Suprapubic skin (tissue), 4 donors: Measurements from ENCODE around the gene SPTAN1.

Source experiments
- EP300 ChIP-seq: sonication (generic); formaldehyde crosslinking; IDR thresholded peaks from one replicate; pipeline ENCODE4 v1.6.1; 2017; ENCODE audit warnings: antibody characterized with exemption
- POLR2A ChIP-seq, 2 donors: fragments of 450-650 bp; IDR thresholded peaks; one replicate each; pipeline ENCODE4 v1.6.1; 2017; ENCODE audit warnings: antibody characterized with exemption in 2 of 2, mild to moderate bottlenecking in 2 of 2, moderate library complexity in 2 of 2
- POLR2AphosphoS5 ChIP-seq, 3 donors: sonication (generic); formaldehyde crosslinking; IDR thresholded peaks; one replicate each; pipeline ENCODE4 v1.6.1; 2017; ENCODE audit warnings: antibody characterized with exemption in 3 of 3
- TF ChIP-seq, protein P1 (sequence below), 2 donors: fragments of 200-600 bp in 1 of 2; fragments of 450-650 bp in 1 of 2; sonication (generic) in 1 of 2; IDR thresholded peaks; one replicate each; pipeline ENCODE4 v1.5.1; 2016 to 2019; ENCODE audit warnings: antibody characterized with exemption in 2 of 2, mild to moderate bottlenecking in 1 of 2, moderate library complexity in 1 of 2

DNA sequence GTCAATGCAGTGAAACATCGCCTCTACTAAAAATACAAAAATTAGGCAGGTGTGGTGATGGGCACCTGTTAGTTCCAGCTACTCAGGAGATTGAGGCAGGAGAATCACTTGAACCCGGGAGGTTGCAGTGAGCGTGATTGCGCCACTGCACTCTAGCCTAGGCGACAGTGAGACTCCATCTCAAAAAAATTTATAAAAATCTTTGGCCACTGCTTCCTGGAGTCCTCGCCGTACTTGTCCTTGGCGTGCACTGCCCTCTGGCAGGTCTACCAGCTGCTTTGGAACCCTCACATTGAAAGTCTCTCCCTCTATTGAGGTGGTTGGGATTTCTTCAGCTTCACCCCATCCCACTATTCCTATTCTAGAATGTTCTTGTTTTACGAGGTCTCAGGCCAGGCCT, 79.2 kb downstream of the SPTAN1 start:
- TF ChIP-seq, protein P1, sequence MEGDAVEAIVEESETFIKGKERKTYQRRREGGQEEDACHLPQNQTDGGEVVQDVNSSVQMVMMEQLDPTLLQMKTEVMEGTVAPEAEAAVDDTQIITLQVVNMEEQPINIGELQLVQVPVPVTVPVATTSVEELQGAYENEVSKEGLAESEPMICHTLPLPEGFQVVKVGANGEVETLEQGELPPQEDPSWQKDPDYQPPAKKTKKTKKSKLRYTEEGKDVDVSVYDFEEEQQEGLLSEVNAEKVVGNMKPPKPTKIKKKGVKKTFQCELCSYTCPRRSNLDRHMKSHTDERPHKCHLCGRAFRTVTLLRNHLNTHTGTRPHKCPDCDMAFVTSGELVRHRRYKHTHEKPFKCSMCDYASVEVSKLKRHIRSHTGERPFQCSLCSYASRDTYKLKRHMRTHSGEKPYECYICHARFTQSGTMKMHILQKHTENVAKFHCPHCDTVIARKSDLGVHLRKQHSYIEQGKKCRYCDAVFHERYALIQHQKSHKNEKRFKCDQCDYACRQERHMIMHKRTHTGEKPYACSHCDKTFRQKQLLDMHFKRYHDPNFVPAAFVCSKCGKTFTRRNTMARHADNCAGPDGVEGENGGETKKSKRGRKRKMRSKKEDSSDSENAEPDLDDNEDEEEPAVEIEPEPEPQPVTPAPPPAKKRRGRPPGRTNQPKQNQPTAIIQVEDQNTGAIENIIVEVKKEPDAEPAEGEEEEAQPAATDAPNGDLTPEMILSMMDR (IDR thresholded peaks at IDR 0.05): no peak
- TF ChIP-seq POLR2AphosphoS5 (IDR thresholded peaks at IDR 0.05) (no peak), POLR2A (IDR thresholded peaks at IDR 0.05) (no peak), EP300 (no peak)
